Activated CD8-positive, alpha-beta T cell treated with anti-CD3 and anti-CD28 coated beads, Interleukin-2, amount 10 ng/mL, durations not matched to agents 7 days and 5 days (primary cell): ENCODE measurements around the gene TNKS2. TPM values are rescaled to one million over a fixed set of nuclear protein-coding genes. Genes with fewer than 3 reads are reported as not detected.

Source experiments
- ATAC-seq: fragments of 150-1000 bp; cut with Tn5 transposase; one replicate; pipeline ENCODE4 v1.10.0; 2021; ENCODE audit warnings: moderate library complexity
- CTCF ChIA-PET: fragments of 350-600 bp; sonication (Branson Sonifier 250); formaldehyde crosslinking; loops from one replicate; lab custom pipeline; 2021; ENCODE audit warnings: antibody characterized with exemption; lab: Charles Lee
- POLR2A ChIA-PET: fragments of 350-600 bp; sonication (Branson Sonifier 250); formaldehyde crosslinking; loops from one replicate; lab custom pipeline; 2021; ENCODE audit warnings: antibody characterized with exemption; lab: Charles Lee
- DNase-seq: peaks from one replicate; pipeline ENCODE4 v3.0.0-alpha.2; 2020
- H3K27ac Mint-ChIP-seq: one replicate; pipeline ENCODE4 v1.8.0; 2021; ENCODE audit warnings: mild to moderate bottlenecking, mixed read lengths
- H3K27me3 Mint-ChIP-seq: one replicate; pipeline ENCODE4 v1.8.0; 2021; ENCODE audit warnings: low read depth, mixed read lengths
- H3K36me3 Mint-ChIP-seq: one replicate; pipeline ENCODE4 v1.8.0; 2021; ENCODE audit warnings: low read depth, mixed read lengths
- H3K4me1 Mint-ChIP-seq: one replicate; pipeline ENCODE4 v1.8.0; 2021; ENCODE audit warnings: low read depth, mixed read lengths
- H3K4me3 Mint-ChIP-seq: one replicate; pipeline ENCODE4 v1.8.0; 2021; ENCODE audit warnings: mild to moderate bottlenecking, mixed read lengths
- H3K9me3 Mint-ChIP-seq: one replicate; pipeline ENCODE4 v1.8.0; 2022; ENCODE audit warnings: mixed read lengths; ENCODE audit not compliant: insufficient read depth
- total RNA-seq, 2 experiments: library from RNA; stranded (reverse); gene quantifications; one replicate each; pipeline ENCODE4 v1.2.3, GENCODE V29; 2021

Gene TNKS2
- total RNA-seq, 2 experiments from 2014 or later, result 27.5 to 28.4 TPM

DNA sequence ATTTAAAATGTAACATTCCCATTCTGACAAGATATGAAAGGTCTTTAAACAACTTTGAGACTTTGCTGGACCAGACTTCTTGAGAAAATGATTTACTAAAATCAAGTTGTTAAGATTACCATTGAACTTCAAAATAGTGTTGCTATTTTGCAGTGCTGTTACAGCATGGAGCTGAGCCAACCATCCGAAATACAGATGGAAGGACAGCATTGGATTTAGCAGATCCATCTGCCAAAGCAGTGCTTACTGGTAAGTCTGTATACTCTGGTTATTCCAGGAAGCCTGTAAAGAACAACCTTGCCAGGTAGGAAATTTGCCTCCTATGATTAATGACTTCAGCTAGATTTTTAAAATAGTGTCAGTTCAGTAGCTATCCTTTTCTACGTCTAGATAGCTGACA is 18.8 kb downstream of the TNKS2 start:
- ChIA-PET POLR2A (interaction anchor here (2.1 kb wide), 1 partner anchor 18 kb away, joined by 9 read pairs; the partner anchor contains the start of gene TNKS2), CTCF (interaction anchor here (0.6 kb wide), 1 partner anchor 183 kb away, joined by 3 read pairs; no protein-coding TSS in a partner anchor)
- H3K27me3 Mint-ChIP-seq, result no peaks in the 10 kb centered on the region
- no peak overlapping the region for H3K27ac Mint-ChIP-seq
- no peaks in the 10 kb centered on the region for H3K9me3 Mint-ChIP-seq
- H3K4me3 Mint-ChIP-seq, result no peak overlapping the region
- ATAC-seq, result no peak
- peaks cover 41% of the 10 kb centered on the region for H3K36me3 Mint-ChIP-seq
- no peak for DNase-seq
- no peaks in the 10 kb centered on the region for H3K4me1 Mint-ChIP-seq

DNA sequence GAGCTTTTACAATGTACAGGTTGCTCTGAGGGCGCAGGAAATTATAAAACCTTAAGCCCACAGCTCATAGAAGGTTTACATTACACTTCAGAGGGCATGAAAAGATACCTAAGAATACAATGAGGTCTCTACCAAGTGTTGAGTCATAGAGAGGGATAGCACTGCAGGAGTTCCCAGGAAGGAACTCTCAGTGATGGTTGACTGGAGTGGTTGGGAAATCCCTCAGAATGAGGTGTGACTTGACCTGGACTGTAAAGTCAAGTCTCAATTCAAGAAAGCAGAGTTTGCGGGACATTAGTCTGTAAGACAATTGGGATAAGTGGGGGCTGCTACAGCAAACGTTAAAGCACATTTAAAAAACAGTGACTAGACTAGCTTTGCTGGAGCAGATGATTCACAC is 21.9 kb downstream of the TNKS2 start:
- no peaks in the 10 kb centered on the region for H3K27me3 Mint-ChIP-seq
- no peak overlapping the region for H3K4me3 Mint-ChIP-seq
- DNase-seq (no peak), ATAC-seq (no peak)
- H3K4me1 Mint-ChIP-seq, result no peaks in the 10 kb centered on the region
- peaks cover 39% of the 10 kb centered on the region for H3K36me3 Mint-ChIP-seq
- no peaks in the 10 kb centered on the region for H3K9me3 Mint-ChIP-seq
- H3K27ac Mint-ChIP-seq, result no peak overlapping the region
- CTCF ChIA-PET, result no interaction called here
- POLR2A ChIA-PET, result no interaction called here

DNA sequence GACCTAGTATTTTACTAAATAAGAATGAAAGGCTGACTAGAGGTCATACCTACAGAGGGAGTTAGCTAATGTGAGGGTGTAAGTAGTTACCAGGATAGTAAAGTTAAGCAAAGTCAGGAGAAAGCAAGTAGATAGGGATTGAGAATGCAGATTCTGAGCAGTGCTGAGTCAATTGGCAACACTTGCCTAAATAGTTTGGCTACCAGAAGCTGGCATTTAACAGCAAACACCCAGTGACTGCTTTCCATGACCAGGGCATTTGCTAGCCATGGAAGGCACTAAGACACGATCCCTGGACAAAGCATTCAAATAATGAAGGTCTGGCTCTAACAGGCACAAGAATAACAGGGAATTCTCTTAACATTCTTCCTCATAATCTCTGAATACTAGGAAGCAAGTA is 25.9 kb downstream of the TNKS2 start:
- Mint-ChIP-seq H3K27ac (no peak overlapping the region), H3K36me3 (peaks cover 41% of the 10 kb centered on the region), H3K4me1 (no peaks in the 10 kb centered on the region), H3K9me3 (no peaks in the 10 kb centered on the region), H3K4me3 (no peak overlapping the region), H3K27me3 (no peaks in the 10 kb centered on the region)
- no peak for ATAC-seq
- POLR2A ChIA-PET, result interaction anchor here (1.0 to 1.5 kb wide), 2 partner anchors 26 to 63 kb away, joined by 3 to 5 read pairs; partner anchors contain the start of gene TNKS2
- CTCF ChIA-PET, result no interaction called here
- DNase-seq, result no peak

DNA sequence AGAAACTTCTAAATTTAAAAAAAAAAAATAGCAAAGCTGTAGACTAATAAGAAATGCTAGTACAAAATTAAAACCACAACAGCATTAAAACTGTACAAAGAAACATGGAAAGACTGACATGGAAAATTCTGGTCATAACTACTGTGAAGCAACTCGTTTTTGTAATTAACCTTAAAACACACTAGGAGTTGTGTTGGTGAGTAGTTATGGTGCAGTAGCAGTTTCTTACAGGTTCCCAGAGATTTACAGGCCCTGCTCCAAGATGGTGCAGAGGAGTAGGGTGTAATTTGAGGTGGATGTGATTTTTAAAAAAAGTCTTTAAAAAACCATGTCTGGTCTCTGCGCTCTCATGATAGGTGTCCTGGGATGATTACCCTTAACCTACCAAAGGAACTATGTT is 31.0 kb downstream of the TNKS2 start:
- no peak for DNase-seq
- ChIA-PET CTCF (no interaction called here), POLR2A (no interaction called here)
- Mint-ChIP-seq H3K4me3 (no peak overlapping the region), H3K4me1 (no peaks in the 10 kb centered on the region), H3K9me3 (no peaks in the 10 kb centered on the region), H3K36me3 (peaks cover 44% of the 10 kb centered on the region), H3K27me3 (no peaks in the 10 kb centered on the region), H3K27ac (no peak overlapping the region)
- ATAC-seq, result no peak

DNA sequence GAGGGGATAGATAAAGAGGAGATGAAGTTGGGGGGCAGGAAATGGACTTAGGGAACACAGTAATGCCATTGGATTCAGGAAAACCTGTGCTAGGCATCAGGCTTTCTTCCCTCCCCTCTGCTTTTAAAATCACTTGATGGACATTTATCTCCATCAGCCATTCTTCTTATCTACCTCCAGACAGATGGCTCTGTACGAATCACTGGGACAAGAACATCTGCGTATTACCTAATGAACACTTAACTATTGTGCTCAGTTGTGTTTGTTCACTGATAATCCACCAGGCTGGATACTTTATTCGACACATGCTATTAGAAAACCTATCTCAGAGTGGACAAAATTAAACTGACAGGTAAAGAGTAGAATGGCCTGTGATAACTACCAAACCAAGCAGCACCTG is 40.0 kb downstream of the TNKS2 start:
- no peaks in the 10 kb centered on the region for H3K4me1 Mint-ChIP-seq

DNA sequence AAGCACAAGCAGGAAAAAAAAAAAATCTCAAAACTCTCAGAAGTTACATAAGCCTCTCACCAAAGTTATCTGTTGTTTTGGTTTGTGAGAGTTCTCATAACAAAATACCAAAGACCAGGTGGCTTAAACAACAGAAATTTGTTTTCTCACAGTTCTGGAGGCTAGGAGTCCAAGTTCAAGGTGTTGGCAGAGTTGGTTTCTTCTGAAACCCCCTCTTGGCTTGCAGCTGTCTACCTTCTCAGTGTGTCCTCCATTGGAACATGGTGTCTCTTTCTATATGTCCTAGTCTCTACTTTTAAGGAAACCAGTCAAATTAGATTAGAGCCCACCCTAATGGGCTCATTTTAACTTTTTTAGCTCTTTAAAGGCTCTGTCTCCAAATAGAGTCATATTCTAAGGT is 44.9 kb downstream of the TNKS2 start:
- CTCF ChIA-PET, result interaction anchor here (1.6 to 1.8 kb wide), 2 partner anchors 14 to 70 kb away, joined by 5 to 7 read pairs; no protein-coding TSS in a partner anchor
- Mint-ChIP-seq H3K27ac (no peak overlapping the region), H3K27me3 (no peaks in the 10 kb centered on the region), H3K4me1 (no peaks in the 10 kb centered on the region), H3K36me3 (peaks cover 46% of the 10 kb centered on the region), H3K9me3 (no peaks in the 10 kb centered on the region), H3K4me3 (no peak overlapping the region)
- POLR2A ChIA-PET, result no interaction called here
- no peak for DNase-seq
- ATAC-seq, result no peak

More for the DNA sequence above, 40.0 kb downstream of the TNKS2 start:
- H3K36me3 Mint-ChIP-seq, result peaks cover 55% of the 10 kb centered on the region
- no peak overlapping the region for H3K27ac Mint-ChIP-seq
- ChIA-PET POLR2A (interaction anchor here (0.9 kb wide), 1 partner anchor 19 kb away, joined by 3 read pairs; no protein-coding TSS in a partner anchor), CTCF (no interaction called here)
- H3K4me3 Mint-ChIP-seq, result no peak overlapping the region
- ATAC-seq, result no peak
- no peak for DNase-seq
- H3K27me3 Mint-ChIP-seq, result no peaks in the 10 kb centered on the region
- no peaks in the 10 kb centered on the region for H3K9me3 Mint-ChIP-seq

DNA sequence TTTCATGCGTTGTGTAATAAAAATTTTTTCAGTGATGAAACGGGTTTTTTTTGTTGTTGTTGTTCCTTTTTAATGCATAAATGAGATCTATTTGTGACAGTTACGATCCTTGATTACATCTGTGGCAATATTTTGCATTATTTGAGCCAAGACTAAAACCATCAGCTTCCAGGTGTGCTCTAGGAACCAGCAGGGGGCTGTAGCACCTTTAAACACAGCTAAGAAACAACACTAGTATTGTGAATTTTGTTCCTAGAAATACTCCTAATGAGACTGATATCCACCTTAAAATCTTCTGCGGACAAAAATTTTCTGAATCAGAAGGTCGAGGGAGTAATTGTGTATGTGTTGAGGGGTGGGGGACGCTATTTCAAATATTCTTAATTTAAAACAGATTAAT is 58.4 kb downstream of the TNKS2 start:
- no peaks in the 10 kb centered on the region for H3K9me3 Mint-ChIP-seq
- ATAC-seq (no peak), DNase-seq (no peak)
- no peak overlapping the region for H3K27ac Mint-ChIP-seq
- ChIA-PET CTCF (interaction anchor here (0.8 to 1.8 kb wide), 9 partner anchors 9 to 558 kb away, joined by 3 to 11 read pairs (median 3); partner anchors contain the start of gene FGFBP3), POLR2A (interaction anchor here (1.1 kb wide), 1 partner anchor 18 kb away, joined by 3 read pairs; no protein-coding TSS in a partner anchor)
- no peak overlapping the region for H3K4me3 Mint-ChIP-seq
- H3K4me1 Mint-ChIP-seq, result no peaks in the 10 kb centered on the region
- H3K36me3 Mint-ChIP-seq, result peaks cover 30% of the 10 kb centered on the region
- no peaks in the 10 kb centered on the region for H3K27me3 Mint-ChIP-seq

DNA sequence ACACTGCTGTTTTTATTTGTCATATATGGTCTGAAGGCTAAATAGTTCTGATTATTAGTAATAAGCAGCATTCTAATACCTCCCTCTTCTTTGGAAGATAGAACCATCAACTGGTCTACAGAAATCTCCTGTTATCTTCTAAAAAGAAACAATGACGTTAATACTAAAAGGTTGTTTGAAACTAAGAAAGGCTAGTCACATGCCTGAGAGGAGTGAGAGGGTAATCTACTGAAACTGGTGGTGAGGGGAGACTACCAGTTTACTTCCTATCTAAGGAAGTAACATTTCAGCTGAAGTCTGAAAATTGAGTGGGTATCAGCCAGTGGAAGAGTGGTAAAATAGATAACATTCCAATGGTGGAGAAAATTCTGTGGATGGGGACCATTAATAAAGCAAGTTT is 62.7 kb downstream of the TNKS2 start:
- DNase-seq (no peak), ATAC-seq (no peak)
- ChIA-PET POLR2A (no interaction called here), CTCF (no interaction called here)
- H3K9me3 Mint-ChIP-seq, result no peaks in the 10 kb centered on the region
- peaks cover 41% of the 10 kb centered on the region for H3K36me3 Mint-ChIP-seq
- H3K4me1 Mint-ChIP-seq, result no peaks in the 10 kb centered on the region
- H3K27ac Mint-ChIP-seq, result no peak overlapping the region
- no peak overlapping the region for H3K4me3 Mint-ChIP-seq
- no peaks in the 10 kb centered on the region for H3K27me3 Mint-ChIP-seq

DNA sequence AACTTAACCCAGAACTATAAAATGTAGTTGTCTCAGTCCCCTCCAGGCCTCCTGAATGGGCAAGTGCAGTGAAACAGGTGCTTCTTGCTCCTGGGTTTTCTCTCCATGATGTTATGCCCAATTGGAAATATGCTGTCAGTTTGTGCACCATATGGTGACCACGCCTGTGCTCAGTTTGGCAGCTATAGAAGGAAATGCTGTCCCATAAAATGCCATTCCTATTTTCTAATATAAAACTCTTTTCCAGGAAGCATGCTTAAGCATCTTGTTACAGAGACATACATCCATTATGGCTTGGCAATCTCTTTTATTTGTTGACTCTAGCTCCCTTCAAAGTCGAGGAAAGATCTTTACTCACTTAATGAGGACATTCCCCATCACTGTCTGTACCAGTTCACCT is 65.9 kb downstream of the TNKS2 start:
- no peak overlapping the region for H3K27ac Mint-ChIP-seq
- no peaks in the 10 kb centered on the region for H3K27me3 Mint-ChIP-seq
- H3K4me1 Mint-ChIP-seq, result no peaks in the 10 kb centered on the region
- ATAC-seq (no peak), DNase-seq (no peak)
- POLR2A ChIA-PET, result no interaction called here
- CTCF ChIA-PET, result interaction anchor here (0.9 kb wide), 1 partner anchor 45 kb away, joined by 3 read pairs; no protein-coding TSS in a partner anchor
- H3K36me3 Mint-ChIP-seq, result peaks cover 27% of the 10 kb centered on the region
- H3K9me3 Mint-ChIP-seq, result no peaks in the 10 kb centered on the region
- no peak overlapping the region for H3K4me3 Mint-ChIP-seq

DNA sequence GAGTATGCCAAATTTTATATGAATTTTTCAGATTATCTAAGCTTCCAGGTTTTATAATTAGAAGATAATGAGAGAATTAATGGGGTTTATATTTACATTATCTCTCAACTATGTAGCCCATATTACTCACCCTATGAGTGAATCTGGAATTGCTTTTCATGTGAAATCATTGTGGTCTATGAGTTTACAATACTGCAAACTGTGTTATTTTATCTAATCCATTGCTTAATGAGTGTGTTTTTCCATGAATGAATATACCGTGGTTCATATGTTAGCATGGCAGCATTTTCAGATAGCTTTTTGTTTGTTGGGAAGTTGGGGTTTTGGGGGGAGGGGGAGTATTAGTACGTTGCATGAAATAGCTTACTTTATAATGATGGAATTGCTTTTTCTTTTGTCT is 66.5 kb downstream of the TNKS2 start:
- H3K27me3 Mint-ChIP-seq, result no peaks in the 10 kb centered on the region
- H3K4me3 Mint-ChIP-seq, result no peak overlapping the region
- H3K27ac Mint-ChIP-seq, result no peak overlapping the region
- H3K4me1 Mint-ChIP-seq, result no peaks in the 10 kb centered on the region
- H3K36me3 Mint-ChIP-seq, result peaks cover 24% of the 10 kb centered on the region
- CTCF ChIA-PET, result interaction anchor here (0.9 to 1.4 kb wide), 3 partner anchors 29 to 48 kb away, joined by 3 to 4 read pairs (median 3); no protein-coding TSS in a partner anchor
- DNase-seq, result no peak
- POLR2A ChIA-PET, result no interaction called here
- ATAC-seq, result no peak
- no peaks in the 10 kb centered on the region for H3K9me3 Mint-ChIP-seq

DNA sequence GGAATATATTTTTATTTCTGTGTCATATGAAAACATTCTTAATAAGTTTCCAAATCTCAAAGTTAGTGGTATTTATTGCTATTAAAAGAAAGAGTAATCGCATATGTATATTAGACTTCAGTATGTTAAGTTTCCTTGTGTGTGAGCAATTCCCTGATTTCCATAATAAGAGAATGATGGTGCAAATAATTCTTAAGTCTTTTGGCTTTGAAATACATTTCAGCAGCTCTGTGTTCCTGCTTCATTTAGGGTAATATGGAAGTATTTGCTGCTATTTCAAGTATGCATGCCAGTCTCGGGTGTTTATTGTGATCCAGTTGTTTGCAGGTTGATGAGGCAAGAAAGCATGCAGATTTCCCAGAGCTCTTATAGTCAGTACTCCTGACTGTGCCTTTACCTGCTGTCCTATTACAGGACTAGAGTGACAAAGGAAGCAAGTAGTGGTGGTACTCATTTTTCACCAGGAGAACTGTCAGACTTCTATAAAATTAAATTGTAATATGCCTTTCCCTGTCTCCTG is 67.4 kb downstream of the TNKS2 start:
- ChIA-PET CTCF (interaction anchor here (1.0 to 1.4 kb wide), 2 partner anchors 9 to 48 kb away, joined by 3 read pairs; no protein-coding TSS in a partner anchor), POLR2A (no interaction called here)
- Mint-ChIP-seq H3K4me3 (no peak overlapping the region), H3K4me1 (no peaks in the 10 kb centered on the region), H3K27ac (no peak overlapping the region), H3K27me3 (no peaks in the 10 kb centered on the region), H3K36me3 (peaks cover 24% of the 10 kb centered on the region), H3K9me3 (no peaks in the 10 kb centered on the region)
- ATAC-seq, result no peak
- no peak for DNase-seq

DNA sequence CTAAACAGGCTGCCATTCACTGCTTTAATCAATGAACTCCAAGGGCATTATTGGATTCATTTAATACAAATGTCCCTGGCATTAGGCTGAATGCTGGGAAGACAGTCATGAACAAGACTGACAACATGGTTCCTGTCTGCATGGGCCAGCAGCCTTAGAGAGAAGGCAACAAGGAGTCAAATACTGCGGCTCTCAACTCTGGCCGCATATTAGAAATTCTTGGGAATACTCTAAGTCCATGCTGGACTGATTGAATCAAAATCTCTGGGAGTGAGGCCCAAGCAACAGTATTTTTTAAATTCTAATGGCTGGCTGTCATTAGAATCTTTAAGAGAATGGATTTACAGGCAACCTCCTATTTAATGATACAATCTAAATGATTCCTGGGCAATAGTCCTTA is 76.9 kb downstream of the TNKS2 start:
- H3K27ac Mint-ChIP-seq, result no peak overlapping the region
- DNase-seq (no peak), ATAC-seq (no peak)
- POLR2A ChIA-PET, result no interaction called here
- CTCF ChIA-PET, result no interaction called here
- peaks cover 2% of the 10 kb centered on the region for H3K27me3 Mint-ChIP-seq
- H3K4me1 Mint-ChIP-seq, result no peaks in the 10 kb centered on the region
- H3K36me3 Mint-ChIP-seq, result no peaks in the 10 kb centered on the region
- no peak overlapping the region for H3K4me3 Mint-ChIP-seq
- H3K9me3 Mint-ChIP-seq, result no peaks in the 10 kb centered on the region
